ENCODE measurements around the gene HPCAL1.
"Not testable (repeated sequence)": the region's sequence is repeated elsewhere in the genome, so short reads cannot be mapped to it uniquely, and the experiment has no call there.

The HPCAL1 gene

GRCh38 chr2:10440736-10441135 lies 138.0 kb downstream of the HPCAL1 start:
- Mint-ChIP-seq H3K27ac (peak overlapping the region in 1 of 2 donors; percentile 83), H3K9me3 (no peaks in the 10 kb centered on the region)

DNA sequence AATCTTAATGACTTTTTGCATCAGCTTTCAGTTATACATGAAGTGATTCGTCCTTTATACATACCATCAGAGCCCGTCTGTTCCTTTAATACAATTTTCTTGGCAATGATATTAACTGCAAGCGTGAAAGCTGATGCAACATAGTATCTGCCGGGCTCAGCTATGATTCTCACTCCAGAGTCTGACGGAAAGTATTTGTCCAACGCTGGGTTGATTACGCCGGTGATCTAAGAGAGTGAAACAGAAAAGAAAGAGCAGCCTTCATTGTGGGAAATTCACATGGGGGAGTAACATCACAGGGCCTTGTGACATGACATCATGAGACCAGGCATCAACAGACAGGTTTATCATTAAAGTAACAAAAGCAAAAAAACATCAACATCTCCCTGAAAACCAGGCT lies 139.2 kb downstream of the HPCAL1 start:
- H3K9me3 Mint-ChIP-seq: no peaks in the 10 kb centered on the region
- DNase-seq: peak in 1 of 2 donors; percentile 30
- ATAC-seq: peak; percentile 43
- H3K4me3 Mint-ChIP-seq: peak overlapping the region; percentile 14 to 31
- H3K27me3 Mint-ChIP-seq: no peaks in the 10 kb centered on the region
- H3K4me1 Mint-ChIP-seq: peaks cover 51% of the 10 kb centered on the region
- H3K27ac Mint-ChIP-seq: peak overlapping the region; percentile 63 to 90

More at GRCh38 chr2:10440736-10441135, 138.0 kb downstream of the HPCAL1 start:
- DNase-seq: no peak
- ATAC-seq: no peak
- Mint-ChIP-seq H3K4me3 (no peak overlapping the region), H3K4me1 (peaks cover 44% of the 10 kb centered on the region), H3K27me3 (no peaks in the 10 kb centered on the region)

DNA sequence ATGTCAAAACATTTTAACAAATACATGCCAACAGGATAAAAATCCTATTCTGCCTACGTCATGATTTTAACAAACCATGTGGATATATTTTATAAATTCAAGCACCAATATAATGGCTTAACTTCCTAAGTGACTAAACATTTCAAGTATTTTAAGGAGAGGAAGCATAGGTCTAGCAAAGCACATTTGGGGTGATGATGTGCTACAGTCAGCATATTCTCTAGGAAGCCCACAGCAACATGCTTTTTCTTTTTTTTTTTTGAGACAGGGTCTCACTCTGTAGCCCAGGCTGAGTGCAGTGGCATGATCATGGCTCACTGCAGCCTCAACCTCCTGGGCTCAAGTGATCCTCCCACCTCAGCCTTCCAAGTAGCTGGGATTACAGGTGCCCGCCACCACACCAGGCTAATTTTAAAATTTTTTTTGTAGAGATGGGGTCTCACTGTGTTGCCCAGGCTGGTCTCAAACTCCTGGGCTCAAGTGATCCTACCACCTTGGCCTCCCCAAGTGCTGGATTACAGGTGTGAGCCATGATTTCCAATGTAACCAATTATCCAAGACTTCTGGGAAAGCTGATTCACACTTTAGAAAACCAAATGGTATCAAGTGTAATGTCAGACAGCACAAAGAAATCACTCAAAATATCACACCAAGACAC lies 139.9 kb downstream of the HPCAL1 start:
- not testable (repeated sequence) for ATAC-seq, H3K27me3 Mint-ChIP-seq, DNase-seq, H3K9me3 Mint-ChIP-seq
- Mint-ChIP-seq H3K27ac (peak overlapping the region; percentile 63 to 90), H3K4me1 (peaks cover 57% of the 10 kb centered on the region), H3K4me3 (peak overlapping the region in 1 of 2 donors; percentile 15)

GRCh38 chr2:10444463-10444862 lies 141.8 kb downstream of the HPCAL1 start:
- Mint-ChIP-seq H3K9me3 (no peaks in the 10 kb centered on the region), H3K4me1 (peaks cover 63% of the 10 kb centered on the region), H3K27me3 (no peaks in the 10 kb centered on the region), H3K4me3 (peak overlapping the region; percentile 7 to 66), H3K27ac (peak overlapping the region in 1 of 2 donors; percentile 69)
- ATAC-seq (peak; percentile 62), DNase-seq (peak; percentile 58 to 82)

DNA sequence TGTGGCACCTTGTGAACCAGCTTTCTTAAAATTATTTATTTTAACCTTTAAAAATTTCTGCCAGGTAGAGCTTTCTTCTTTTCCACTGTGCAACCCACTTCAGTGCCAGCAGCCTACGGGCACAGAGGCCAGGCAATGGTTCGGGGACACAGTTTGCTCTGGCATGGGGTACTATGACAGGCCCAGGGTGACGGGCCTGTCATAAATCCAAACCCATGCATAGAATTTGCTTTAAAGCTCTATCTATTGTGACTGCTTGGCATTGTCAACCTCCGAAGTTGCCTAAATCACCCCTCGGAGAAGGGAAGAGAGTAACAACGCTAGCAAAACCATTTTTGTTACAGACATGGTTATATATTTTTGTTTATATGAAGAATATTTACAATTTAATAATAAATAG lies 143.9 kb downstream of the HPCAL1 start:
- H3K27me3 Mint-ChIP-seq: no peaks in the 10 kb centered on the region
- no peaks in the 10 kb centered on the region for H3K9me3 Mint-ChIP-seq
- ATAC-seq: no peak
- peak overlapping the region; percentile 39 to 87 for H3K4me3 Mint-ChIP-seq
- peak overlapping the region in 1 of 2 donors; percentile 57 for H3K27ac Mint-ChIP-seq
- peaks cover 72% of the 10 kb centered on the region for H3K4me1 Mint-ChIP-seq
- no peak for DNase-seq

GRCh38 chr2:10447300-10447894 lies 144.7 kb downstream of the HPCAL1 start:
- no peak for DNase-seq
- Mint-ChIP-seq H3K27ac (peak overlapping the region; percentile 63 to 87), H3K4me3 (peak overlapping the region; percentile 71 to 87), H3K27me3 (no peaks in the 10 kb centered on the region), H3K9me3 (no peaks in the 10 kb centered on the region), H3K4me1 (peaks cover 67% of the 10 kb centered on the region)
- peak; percentile 57 for ATAC-seq

DNA sequence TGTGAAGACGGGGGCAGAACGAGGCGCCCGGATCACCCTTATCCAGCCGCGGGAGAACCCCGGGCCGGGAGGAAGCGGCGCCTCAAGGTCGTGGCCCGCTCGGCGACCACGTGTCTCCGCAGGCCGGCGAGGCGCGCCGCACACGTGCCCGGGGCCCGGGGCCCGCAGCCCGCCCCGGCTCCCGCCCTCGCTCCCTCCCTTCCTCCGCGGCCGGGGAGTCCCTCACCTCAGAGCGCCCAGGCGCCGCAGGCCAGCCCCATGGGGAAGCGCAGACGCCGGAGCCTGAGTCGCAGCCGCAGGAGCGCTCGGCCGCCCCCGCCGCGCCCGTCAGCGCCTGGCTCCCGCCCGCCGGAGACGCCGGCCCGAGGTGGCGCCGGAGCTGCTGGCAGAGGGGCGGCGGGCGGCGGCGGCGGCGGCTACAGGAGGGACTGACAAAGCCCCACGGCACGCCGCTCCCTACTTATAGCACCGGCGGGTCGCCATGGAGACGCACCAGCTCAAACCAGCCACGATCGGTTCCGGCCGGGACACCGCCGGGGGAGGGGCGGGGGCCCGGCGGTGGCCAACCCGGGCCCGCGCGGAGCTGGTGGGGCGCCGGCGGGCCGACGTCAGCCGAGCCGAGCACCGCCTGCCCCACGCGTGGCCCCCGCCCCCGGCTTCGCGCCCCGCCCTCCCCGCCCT lies 145.3 kb downstream of the HPCAL1 start, which contains the start of gene ODC1:
ODC1 (minus strand) TSS at position 433 of the 681 bp plus-strand sequence. CDS start 3,295 bp downstream, outside the sequence.
- H3K27me3 Mint-ChIP-seq: no peaks in the 10 kb centered on the region
- peak within 1 kb of the TSS; percentile 87 for H3K4me3 Mint-ChIP-seq
- no peaks in the 10 kb centered on the region for H3K9me3 Mint-ChIP-seq
- DNase-seq: peak; percentile 92 to 95
- H3K4me1 Mint-ChIP-seq: peaks cover 65% of the 10 kb centered on the region
- peak within 1 kb of the TSS; percentile 91 for H3K27ac Mint-ChIP-seq
- peak; percentile 80 for ATAC-seq

DNA sequence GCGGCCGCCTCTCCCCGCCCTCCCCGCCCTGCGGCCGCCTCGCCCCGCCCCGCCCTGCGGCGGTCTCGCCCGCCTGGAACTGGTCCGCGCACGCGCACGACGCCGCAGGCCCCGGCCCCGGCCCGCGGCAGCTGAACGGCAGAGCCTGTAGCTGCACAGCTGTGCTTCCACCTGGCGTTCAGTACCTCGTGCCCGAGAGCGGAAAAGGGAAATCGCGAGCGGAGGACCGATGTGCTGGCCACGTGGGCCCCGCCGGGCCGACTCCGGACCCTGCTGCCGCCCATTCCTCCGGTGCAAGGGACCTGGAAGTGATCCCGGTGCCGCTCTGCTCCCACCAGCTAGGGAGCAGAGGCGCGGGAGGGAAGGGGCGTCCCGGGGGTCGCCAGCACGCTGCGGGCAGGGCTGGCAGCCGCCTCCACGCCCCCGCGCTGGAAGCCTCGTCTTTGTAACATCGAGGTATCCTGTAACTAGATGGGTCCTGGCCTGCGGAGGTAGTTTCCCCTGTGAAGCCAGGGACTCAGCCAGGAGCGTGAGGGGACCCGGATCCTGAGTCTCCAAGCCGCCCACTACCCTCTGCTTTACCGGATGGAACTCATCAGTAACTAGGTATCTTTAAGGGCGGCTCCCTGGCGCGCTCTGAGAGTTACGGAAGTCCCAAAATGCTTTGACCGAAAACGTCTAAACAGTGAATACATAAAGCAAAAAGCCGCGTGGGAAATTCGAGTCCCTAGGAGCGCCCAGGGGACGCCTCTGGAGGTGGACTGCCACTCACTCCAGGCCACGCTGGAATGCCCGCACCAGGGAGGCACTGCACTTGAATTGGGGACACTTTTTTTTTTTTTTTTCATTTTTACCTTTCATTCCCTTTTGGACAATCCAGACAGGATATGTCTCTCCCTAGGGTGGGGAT lies 146.1 kb downstream of the HPCAL1 start:
- Mint-ChIP-seq H3K4me3 (peak overlapping the region; percentile 86 to 87), H3K4me1 (peaks cover 65% of the 10 kb centered on the region), H3K27ac (peak overlapping the region; percentile 91), H3K27me3 (no peaks in the 10 kb centered on the region), H3K9me3 (no peaks in the 10 kb centered on the region)
- DNase-seq (peak; percentile 91 to 93), ATAC-seq (peak; percentile 75)

DNA sequence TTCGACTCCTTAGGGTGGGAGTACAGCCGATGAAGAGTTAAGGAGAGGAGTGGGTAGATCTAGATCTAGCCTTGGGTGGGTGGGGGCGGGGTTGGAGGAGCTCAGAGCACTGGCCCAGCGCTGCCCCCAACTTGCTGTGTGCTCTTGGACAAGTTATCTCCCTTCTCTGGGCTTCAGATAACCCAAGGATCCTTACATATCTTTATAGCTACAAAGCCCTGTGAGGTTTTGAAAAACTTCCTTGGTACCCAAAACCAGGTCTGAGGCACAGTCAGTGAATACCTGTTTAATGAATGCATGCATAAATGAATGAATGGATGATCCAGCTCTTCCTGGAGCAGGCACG lies 146.8 kb downstream of the HPCAL1 start:
- peak overlapping the region; percentile 86 to 87 for H3K4me3 Mint-ChIP-seq
- no peaks in the 10 kb centered on the region for H3K27me3 Mint-ChIP-seq
- ATAC-seq (no peak), DNase-seq (no peak)
- H3K4me1 Mint-ChIP-seq: peaks cover 59% of the 10 kb centered on the region
- peak overlapping the region; percentile 50 to 91 for H3K27ac Mint-ChIP-seq
- H3K9me3 Mint-ChIP-seq: no peaks in the 10 kb centered on the region

- H3K9me3 Mint-ChIP-seq: no peaks in the 10 kb centered on the region
- ATAC-seq (no peak), DNase-seq (no peak)
- H3K27me3 Mint-ChIP-seq: no peaks in the 10 kb centered on the region
- H3K4me1 Mint-ChIP-seq: peaks cover 52% of the 10 kb centered on the region
- peak overlapping the region; percentile 86 to 87 for H3K4me3 Mint-ChIP-seq
- peak overlapping the region in 1 of 2 donors; percentile 50 for H3K27ac Mint-ChIP-seq
These were observed 147.4 kb downstream of the HPCAL1 start for GRCh38 chr2:10449838-10450691.

GRCh38 chr2:10451819-10452218 lies 149.1 kb downstream of the HPCAL1 start:
- no peak for ATAC-seq
- H3K9me3 Mint-ChIP-seq: no peaks in the 10 kb centered on the region
- H3K4me3 Mint-ChIP-seq: no peak overlapping the region
- H3K27me3 Mint-ChIP-seq: no peaks in the 10 kb centered on the region
- no peak for DNase-seq
- H3K27ac Mint-ChIP-seq: no peak overlapping the region
- H3K4me1 Mint-ChIP-seq: peaks cover 38% of the 10 kb centered on the region

- no peak for DNase-seq
- ATAC-seq: no peak
- no peak overlapping the region for H3K27ac Mint-ChIP-seq
- peaks cover 35% of the 10 kb centered on the region for H3K4me1 Mint-ChIP-seq
- no peaks in the 10 kb centered on the region for H3K9me3 Mint-ChIP-seq
- H3K4me3 Mint-ChIP-seq: no peak overlapping the region
- no peaks in the 10 kb centered on the region for H3K27me3 Mint-ChIP-seq
These were observed 149.6 kb downstream of the HPCAL1 start for GRCh38 chr2:10452312-10452711.

- no peak for DNase-seq
- H3K27ac Mint-ChIP-seq: peak overlapping the region; percentile 46 to 54
- no peak overlapping the region for H3K4me3 Mint-ChIP-seq
These were observed 150.5 kb downstream of the HPCAL1 start for GRCh38 chr2:10452956-10453904.

More at GRCh38 chr2:10452956-10453904, 150.5 kb downstream of the HPCAL1 start:
- Mint-ChIP-seq H3K27me3 (no peaks in the 10 kb centered on the region), H3K9me3 (no peaks in the 10 kb centered on the region), H3K4me1 (peaks cover 32% of the 10 kb centered on the region)
- no peak for ATAC-seq
